K562 (cell line): ENCODE measurements around the gene RAD23B. TPM values are rescaled to one million over a fixed set of nuclear protein-coding genes. Genes with fewer than 3 reads are reported as not detected.

Source experiments
- AFF1 ChIP-seq, 2 experiments: fragments of 450-650 bp; IDR thresholded peaks; 2 replicates each; pipeline ENCODE4 v1.6.1; 2018; ENCODE audit warnings: mild to moderate bottlenecking in 2 of 2, low read depth in 1 of 2; ENCODE audit not compliant: partially characterized antibody in 2 of 2
- BCLAF1 ChIP-seq, 2 experiments: fragments of 450-650 bp in 1 of 2; IDR thresholded peaks; 2 replicates each; pipeline ENCODE4 v1.6.1; 2011 to 2017; ENCODE audit warnings: low read depth in 2 of 2, antibody characterized with exemption in 1 of 2, borderline replicate concordance in 1 of 2, low read length in 1 of 2, mild to moderate bottlenecking in 1 of 2, mixed read lengths in 1 of 2; ENCODE audit not compliant: control insufficient read depth in 1 of 2
- HDAC1 ChIP-seq, 2 experiments: fragments of 450-650 bp; IDR thresholded peaks; 2 replicates each; pipeline ENCODE4 v1.6.1; 2016 to 2017; ENCODE audit warnings: inconsistent platforms in 1 of 2, mild to moderate bottlenecking in 1 of 2, moderate library complexity in 1 of 2
- MECOM ChIP-seq: fragments of 250-450 bp; sonication (Bioruptor Pico); IDR thresholded peaks from 2 replicates; pipeline ENCODE4 v1.8.0; 2022; ENCODE audit warnings: inconsistent platforms
- RB1 ChIP-seq: fragments of 450-650 bp; IDR thresholded peaks from 2 replicates; pipeline ENCODE4 v1.6.1; 2017; ENCODE audit warnings: low read depth, mild to moderate bottlenecking
- TEAD1 ChIP-seq, 2 experiments: fragments of 450-650 bp in 1 of 2; sonication (generic) in 1 of 2; formaldehyde crosslinking; IDR thresholded peaks; 2 replicates each; pipeline versions ENCODE4 v1.4.0 to v1.8.0; 2020 to 2022; ENCODE audit warnings: mild to moderate bottlenecking in 2 of 2, missing genetic modification reagents in 1 of 2
- ZBTB11 ChIP-seq, 3 experiments: fragments of 200-800 bp in 1 of 3; fragments of 250-450 bp in 1 of 3; fragments of 450-650 bp in 1 of 3; sonication (Bioruptor Pico) in 1 of 3; sonication (Bioruptor generic) in 1 of 3; formaldehyde crosslinking in 1 of 3; IDR thresholded peaks; 2 replicates each; pipeline versions ENCODE4 v1.6.1 to v1.8.0; 2016 to 2022; ENCODE audit warnings: mild to moderate bottlenecking in 2 of 3, missing genetic modification characterization in 2 of 3, missing compliant biosample characterization in 1 of 3, moderate library complexity in 1 of 3
- ZNF253 ChIP-seq: fragments of 250-450 bp; sonication (Bioruptor Pico); conservative IDR thresholded peaks from 2 replicates; pipeline ENCODE4 v1.6.1; 2021; ENCODE audit warnings: mild to moderate bottlenecking
- ZNF263 ChIP-seq: sonication (generic); formaldehyde crosslinking; IDR thresholded peaks from 2 replicates; pipeline ENCODE4 v1.8.0; 2022; ENCODE audit warnings: mild to moderate bottlenecking, missing genetic modification reagents, borderline replicate concordance
- ZNF280B ChIP-seq: fragments of 250-450 bp; sonication (Bioruptor Pico); IDR thresholded peaks from 2 replicates; pipeline ENCODE4 v1.5.1; 2021; ENCODE audit warnings: mild to moderate bottlenecking
- polyA plus RNA-seq, 8 experiments: library from polyadenylated mRNA; depleted of rRNA in 4 of 8; stranded (reverse) in 5 of 8; unstranded in 3 of 8; fragments of >200 nt; fragmentation: Nextera tagmentation in 2 of 8; fragmentation: Illumina TruSeq in 1 of 8; extraction: Ambion mirVana in 2 of 8; extraction: Trizol in 1 of 8; gene quantifications; 2 replicates each; pipeline versions ENCODE4 v1.2.1 to v1.2.3, GENCODE V29; 2011 to 2014; ENCODE audit warnings: inconsistent platforms in 1 of 8, missing spikeins in 1 of 8
- total RNA-seq, 7 experiments: library from RNA; depleted of rRNA in 6 of 7; stranded (reverse); fragments of >200 nt in 6 of 7; fragmentation: Illumina TruSeq in 2 of 7; extraction: Trizol in 2 of 7; gene quantifications; 2 replicates each; pipeline versions ENCODE4 v1.2.1 to v1.2.3, GENCODE V29; 2011 to 2021; ENCODE audit warnings: low replicate concordance in 1 of 7
- TF ChIP-seq, protein P1 (sequence below): fragments of 250-450 bp; sonication (Bioruptor Pico); IDR thresholded peaks from 2 replicates; pipeline ENCODE4 v1.8.0; 2021; ENCODE audit warnings: moderate library complexity, mild to moderate bottlenecking, inconsistent platforms

Gene RAD23B
- total and polyA plus RNA-seq, 9 of the 15 experiments (the other 6 are each of a cell fraction or from before 2014, with no cell fraction given), result 14.5 to 184 (median 114) TPM

GRCh38 chr9:107283623-107284616 is 841 bp downstream of the RAD23B start (continued):
- TF ChIP-seq AFF1 (IDR thresholded peaks at IDR 0.05; ENCODE audit: low read depth in 1 of 2, partially characterized antibody in 2 of 2) (peak in 1 of 2 experiments; percentile 29), ZNF253 (CRISPR knock-in tag) (no peak), ZNF280B (CRISPR knock-in tag) (no peak), HDAC1 (IDR thresholded peaks at IDR 0.05) (peak in 1 of 2 experiments; percentile 59; a peak in 2 of 4 replicates), TEAD1 (CRISPR knock-in tag; IDR thresholded peaks at IDR 0.05) (no peak), ZNF263 (CRISPR knock-in tag) (no peak), ZBTB11 (CRISPR knock-in tag; IDR thresholded peaks at IDR 0.05) (no peak), RB1 (no peak), BCLAF1 (IDR thresholded peaks at IDR 0.05; ENCODE audit: borderline replicate concordance in 1 of 2, control insufficient read depth in 1 of 2, low read depth in 2 of 2, low read length in 1 of 2) (no peak; a peak in 1 of 4 replicates), MECOM (CRISPR knock-in tag) (no peak)
- TF ChIP-seq, protein P1, sequence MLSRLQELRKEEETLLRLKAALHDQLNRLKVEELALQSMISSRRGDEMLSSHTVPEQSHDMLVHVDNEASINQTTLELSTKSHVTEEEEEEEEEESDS, result no peak
